Measurements from ENCODE around the gene CBX7. TPM values are rescaled to one million over a fixed set of nuclear protein-coding genes. Genes with fewer than 3 reads are reported as not detected.

Gene CBX7
- total and polyA plus RNA-seq, 2 experiments from 2014 or later: 2.6 to 11.5 TPM

DNA sequence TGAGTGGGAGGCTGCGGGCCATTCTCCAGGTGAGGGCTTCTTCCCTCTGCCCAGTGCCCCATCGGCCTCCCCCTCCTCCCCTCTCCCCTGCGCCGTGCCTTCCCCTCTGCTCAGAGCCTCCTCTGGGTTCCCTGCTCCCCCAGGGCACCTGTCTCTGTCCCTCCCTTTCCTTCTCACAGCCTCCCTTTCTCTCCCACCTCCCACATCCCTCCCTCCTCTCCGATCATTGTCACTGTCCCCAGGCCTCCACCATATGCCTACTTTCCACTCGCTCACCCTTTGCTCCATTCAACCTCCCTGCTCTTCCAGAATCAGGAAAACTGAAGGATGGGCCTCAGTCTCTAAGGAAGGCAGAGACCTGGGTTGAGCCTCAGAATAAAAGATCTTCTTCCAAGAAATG, 65.4 kb downstream of the CBX7 start:
- H3K4me2 ChIP-seq: no peak overlapping the region

GRCh38 chr22:39084666-39085065, 67.8 kb downstream of the CBX7 start:
- Histone ChIP-seq H3K4me1 (ENCODE audit: insufficient read depth) (peaks cover 5% of the 10 kb centered on the region; the same call in 1 of the 2 replicates), H3K27me3 (ENCODE audit: insufficient read depth) (no peaks in the 10 kb centered on the region), H3K36me3 (ENCODE audit: insufficient read depth) (no peaks in the 10 kb centered on the region), H3K4me2 (no peak overlapping the region), H3F3A (replicated peaks; ENCODE audit: low read depth) (no peaks in the 10 kb centered on the region), H4K20me1 (replicated peaks; ENCODE audit: insufficient read depth) (no peaks in the 10 kb centered on the region), H3K9me2 (ENCODE audit: insufficient read depth) (no peaks in the 10 kb centered on the region), H3K27ac (ENCODE audit: low read depth) (no peak overlapping the region), H3K79me2 (replicated peaks; ENCODE audit: insufficient read depth) (no peaks in the 10 kb centered on the region), H3K4me3 (no peak overlapping the region), H2AFZ (no peak overlapping the region)
- Mint-ChIP-seq H3K4me1 (peaks cover 23% of the 10 kb centered on the region), H3K9me3 (no peaks in the 10 kb centered on the region), H3K27ac (no peak overlapping the region), H3K4me3 (no peak overlapping the region), H3K36me3 (ENCODE audit: low read depth) (no peaks in the 10 kb centered on the region), H3K27me3 (ENCODE audit: insufficient read depth, low read depth, poor library complexity) (peaks cover 10% of the 10 kb centered on the region)
- DNase-seq (ENCODE audit: low spot score) (no peak), ATAC-seq (no peak)
- TF ChIP-seq NANOG (IDR thresholded peaks at IDR 0.05; ENCODE audit: borderline replicate concordance): no peak
- TF ChIP-seq CREB1 (CRISPR knock-in tag; IDR thresholded peaks at IDR 0.05; ENCODE audit: low read depth): no peak
- no peak for TF ChIP-seq ZNF331 (CRISPR knock-in tag; IDR thresholded peaks at IDR 0.05; ENCODE audit: low read depth)
- TF ChIP-seq, protein P1, sequence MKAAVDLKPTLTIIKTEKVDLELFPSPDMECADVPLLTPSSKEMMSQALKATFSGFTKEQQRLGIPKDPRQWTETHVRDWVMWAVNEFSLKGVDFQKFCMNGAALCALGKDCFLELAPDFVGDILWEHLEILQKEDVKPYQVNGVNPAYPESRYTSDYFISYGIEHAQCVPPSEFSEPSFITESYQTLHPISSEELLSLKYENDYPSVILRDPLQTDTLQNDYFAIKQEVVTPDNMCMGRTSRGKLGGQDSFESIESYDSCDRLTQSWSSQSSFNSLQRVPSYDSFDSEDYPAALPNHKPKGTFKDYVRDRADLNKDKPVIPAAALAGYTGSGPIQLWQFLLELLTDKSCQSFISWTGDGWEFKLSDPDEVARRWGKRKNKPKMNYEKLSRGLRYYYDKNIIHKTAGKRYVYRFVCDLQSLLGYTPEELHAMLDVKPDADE (IDR thresholded peaks at IDR 0.05): no peak
- no peak for TF ChIP-seq ZNF114 (CRISPR knock-in tag; IDR thresholded peaks at IDR 0.05)
- no peak for TF ChIP-seq CTCF (conservative IDR thresholded peaks at IDR 0.05; ENCODE audit: low read depth in 2 of 2)
- TF ChIP-seq EZH2 (IDR thresholded peaks at IDR 0.05; ENCODE audit: low read depth, unreplicated experiment): no peak

More for the DNA sequence above, 65.4 kb downstream of the CBX7 start:
- H3K4me1 ChIP-seq (ENCODE audit: insufficient read depth): peaks cover 5% of the 10 kb centered on the region; the same call in 1 of the 2 replicates
- DNase-seq (ENCODE audit: low spot score) (no peak), ATAC-seq (no peak)
- no peaks in the 10 kb centered on the region for H3K36me3 Mint-ChIP-seq (ENCODE audit: low read depth)
- TF ChIP-seq CTCF (conservative IDR thresholded peaks at IDR 0.05; ENCODE audit: low read depth in 2 of 2) (no peak), JUNB (IDR thresholded peaks at IDR 0.05; ENCODE audit: unreplicated experiment) (no peak), ZNF331 (CRISPR knock-in tag; IDR thresholded peaks at IDR 0.05; ENCODE audit: low read depth) (no peak)
- no peak overlapping the region for H3K27ac Mint-ChIP-seq
- H3K9me3 Mint-ChIP-seq: no peaks in the 10 kb centered on the region
- no peak overlapping the region for H3K4me3 ChIP-seq
- H4K20me1 ChIP-seq (replicated peaks; ENCODE audit: insufficient read depth): no peaks in the 10 kb centered on the region
- H3K9me2 ChIP-seq (ENCODE audit: insufficient read depth): no peaks in the 10 kb centered on the region
- peaks cover 10% of the 10 kb centered on the region for H3K27me3 Mint-ChIP-seq (ENCODE audit: insufficient read depth, low read depth, poor library complexity)
- no peaks in the 10 kb centered on the region for H3F3A ChIP-seq (replicated peaks; ENCODE audit: low read depth)
- H2AFZ ChIP-seq: no peak overlapping the region
- no peak overlapping the region for H3K4me3 Mint-ChIP-seq
- H3K4me1 Mint-ChIP-seq: peaks cover 19% of the 10 kb centered on the region
- no peaks in the 10 kb centered on the region for H3K36me3 ChIP-seq (ENCODE audit: insufficient read depth)
- H3K79me2 ChIP-seq (replicated peaks; ENCODE audit: insufficient read depth): no peaks in the 10 kb centered on the region
- no peak overlapping the region for H3K27ac ChIP-seq (ENCODE audit: low read depth)
- no peaks in the 10 kb centered on the region for H3K27me3 ChIP-seq (ENCODE audit: insufficient read depth)

Measured in GM23338 (cell line).